Glutamatergic neuron (in vitro differentiated cells): ENCODE data around the gene WASF2. TPM values are rescaled to one million over a fixed set of nuclear protein-coding genes. Genes with fewer than 3 reads are reported as not detected.

Experiments
- DNase-seq: peaks from one replicate; pipeline ENCODE4 v3.0.0; 2022
- H3K27ac Mint-ChIP-seq: one replicate; pipeline ENCODE4 v1.8.0; 2020; ENCODE audit warnings: mild to moderate bottlenecking, mixed read lengths, inconsistent platforms; ENCODE audit not compliant: unreplicated experiment
- H3K27me3 Mint-ChIP-seq: one replicate; pipeline ENCODE4 v1.8.0; 2020; ENCODE audit warnings: mild to moderate bottlenecking, moderate library complexity, mixed read lengths, inconsistent platforms; ENCODE audit not compliant: unreplicated experiment
- H3K36me3 Mint-ChIP-seq: one replicate; pipeline ENCODE4 v1.8.0; 2020; ENCODE audit warnings: mild to moderate bottlenecking, mixed read lengths, inconsistent platforms; ENCODE audit not compliant: unreplicated experiment
- H3K4me1 Mint-ChIP-seq: one replicate; pipeline ENCODE4 v1.8.0; 2020; ENCODE audit warnings: mild to moderate bottlenecking, low read depth, mixed read lengths, inconsistent platforms; ENCODE audit not compliant: unreplicated experiment
- H3K4me3 Mint-ChIP-seq: one replicate; pipeline ENCODE4 v1.8.0; 2020; ENCODE audit warnings: mild to moderate bottlenecking, mixed read lengths, inconsistent platforms; ENCODE audit not compliant: unreplicated experiment
- H3K9me3 Mint-ChIP-seq: one replicate; pipeline ENCODE4 v1.8.0; 2020; ENCODE audit warnings: mild to moderate bottlenecking, moderate library complexity, mixed read lengths, inconsistent platforms; ENCODE audit not compliant: unreplicated experiment
- total RNA-seq: library from RNA; stranded (reverse); fragmentation: NEBNext Ultra II Directional; extraction: Animal tissue kit (Norgen Biotek cat#: 25700); gene quantifications from one replicate; pipeline ENCODE4 v1.2.1, GENCODE V29; 2021; ENCODE audit not compliant: unreplicated experiment
- TF ChIP-seq, protein P1 (sequence below): fragments of 200-600 bp; sonication (generic); IDR thresholded peaks from one replicate; pipeline ENCODE4 v1.5.0; 2021; ENCODE audit not compliant: partially characterized antibody, unreplicated experiment

Gene WASF2
- total RNA-seq, 1 donor from 2014 or later = 47.0 TPM

DNA sequence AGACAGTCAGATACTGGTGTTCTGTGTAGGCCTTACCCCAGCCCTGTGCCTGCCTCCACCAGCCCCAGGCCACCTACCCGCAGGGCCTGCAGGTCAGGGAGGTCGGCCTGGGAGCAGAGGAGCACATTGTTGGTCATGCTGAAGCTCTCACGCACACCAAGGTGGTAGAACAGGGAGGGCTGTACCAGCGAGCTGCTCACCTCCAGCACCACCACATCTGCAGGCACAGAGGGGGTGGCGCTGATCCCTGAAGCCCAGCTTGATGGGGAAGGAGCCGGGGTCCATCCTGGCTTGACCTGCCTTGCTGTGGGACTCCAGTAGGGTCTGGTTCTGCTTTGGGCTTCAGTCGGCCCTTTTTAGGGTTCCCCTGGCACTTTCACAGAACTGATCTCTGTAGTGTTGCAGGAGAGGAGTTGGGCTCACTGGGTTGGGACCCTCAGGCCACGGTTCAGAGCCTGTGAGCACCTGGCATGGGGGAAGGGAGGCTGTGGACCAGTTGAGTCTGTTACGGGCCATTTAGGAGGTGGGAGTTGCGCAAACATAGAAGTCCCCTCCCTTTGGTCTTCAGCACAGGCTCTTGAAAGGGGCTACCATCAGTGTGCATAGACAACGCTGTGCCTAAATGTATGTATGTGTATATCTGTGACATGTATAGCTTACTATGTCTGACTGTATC is 125.1 kb downstream of the WASF2 start:
- H3K27me3 Mint-ChIP-seq = peaks cover 9% of the 10 kb centered on the region
- no peaks in the 10 kb centered on the region for H3K36me3 Mint-ChIP-seq

DNA sequence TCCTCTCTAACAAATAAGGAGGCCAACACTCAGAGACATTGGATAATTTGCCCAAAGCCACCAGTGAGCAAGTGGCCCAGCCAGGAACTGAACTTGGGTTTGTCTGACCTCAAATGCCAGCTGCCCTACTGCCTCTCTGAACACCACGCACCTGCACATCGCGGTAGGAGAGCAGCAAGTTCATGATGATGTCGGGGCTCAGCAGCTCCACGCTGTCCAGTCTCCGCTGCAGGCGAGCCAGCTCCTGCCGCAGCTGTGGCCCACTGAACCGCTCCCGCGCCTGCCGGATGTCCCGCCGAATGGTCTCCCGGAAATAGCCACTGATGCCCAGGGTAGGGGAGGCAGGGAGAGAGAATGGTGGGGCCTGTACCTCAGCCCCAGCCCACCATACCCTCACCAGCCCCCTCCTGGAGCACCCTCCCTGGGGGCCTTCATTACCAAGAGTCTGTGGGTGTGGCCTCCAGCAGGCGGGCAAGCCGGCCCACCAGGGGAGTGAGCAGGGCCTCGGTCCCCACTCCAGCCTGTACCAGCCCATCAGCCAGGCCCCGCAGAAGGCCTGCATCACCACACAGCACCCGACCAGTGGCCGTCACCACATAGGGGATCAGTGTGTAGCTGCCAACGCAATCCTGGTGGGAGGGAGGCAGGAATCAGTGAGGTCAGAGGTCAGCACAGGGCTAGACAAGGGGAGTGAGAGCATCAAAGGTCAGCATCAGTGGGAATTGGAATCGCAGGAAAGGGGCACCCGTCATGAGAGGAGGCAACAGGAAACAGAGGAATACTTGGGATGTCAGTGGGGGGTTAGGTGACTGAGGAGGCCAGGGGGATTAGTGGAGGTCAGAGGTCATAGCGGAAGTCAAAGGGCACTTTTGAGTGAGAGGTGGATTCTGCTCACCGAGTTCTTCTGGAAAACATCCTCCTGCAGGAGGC is 125.9 kb downstream of the WASF2 start:
- Mint-ChIP-seq H3K27me3 (peaks cover 11% of the 10 kb centered on the region), H3K36me3 (no peaks in the 10 kb centered on the region), H3K9me3 (peaks cover 3% of the 10 kb centered on the region), H3K4me3 (no peak overlapping the region), H3K27ac (no peak overlapping the region), H3K4me1 (peaks cover 12% of the 10 kb centered on the region)
- TF ChIP-seq, protein P1, sequence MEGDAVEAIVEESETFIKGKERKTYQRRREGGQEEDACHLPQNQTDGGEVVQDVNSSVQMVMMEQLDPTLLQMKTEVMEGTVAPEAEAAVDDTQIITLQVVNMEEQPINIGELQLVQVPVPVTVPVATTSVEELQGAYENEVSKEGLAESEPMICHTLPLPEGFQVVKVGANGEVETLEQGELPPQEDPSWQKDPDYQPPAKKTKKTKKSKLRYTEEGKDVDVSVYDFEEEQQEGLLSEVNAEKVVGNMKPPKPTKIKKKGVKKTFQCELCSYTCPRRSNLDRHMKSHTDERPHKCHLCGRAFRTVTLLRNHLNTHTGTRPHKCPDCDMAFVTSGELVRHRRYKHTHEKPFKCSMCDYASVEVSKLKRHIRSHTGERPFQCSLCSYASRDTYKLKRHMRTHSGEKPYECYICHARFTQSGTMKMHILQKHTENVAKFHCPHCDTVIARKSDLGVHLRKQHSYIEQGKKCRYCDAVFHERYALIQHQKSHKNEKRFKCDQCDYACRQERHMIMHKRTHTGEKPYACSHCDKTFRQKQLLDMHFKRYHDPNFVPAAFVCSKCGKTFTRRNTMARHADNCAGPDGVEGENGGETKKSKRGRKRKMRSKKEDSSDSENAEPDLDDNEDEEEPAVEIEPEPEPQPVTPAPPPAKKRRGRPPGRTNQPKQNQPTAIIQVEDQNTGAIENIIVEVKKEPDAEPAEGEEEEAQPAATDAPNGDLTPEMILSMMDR = no peak
- DNase-seq = no peak

More for the DNA sequence above, 125.1 kb downstream of the WASF2 start:
- H3K9me3 Mint-ChIP-seq = peaks cover 2% of the 10 kb centered on the region
- peak overlapping the region; percentile 72 for H3K4me3 Mint-ChIP-seq
- H3K27ac Mint-ChIP-seq = no peak overlapping the region
- DNase-seq = no peak
- peaks cover 11% of the 10 kb centered on the region for H3K4me1 Mint-ChIP-seq
- TF ChIP-seq, protein P1 = no peak

DNA sequence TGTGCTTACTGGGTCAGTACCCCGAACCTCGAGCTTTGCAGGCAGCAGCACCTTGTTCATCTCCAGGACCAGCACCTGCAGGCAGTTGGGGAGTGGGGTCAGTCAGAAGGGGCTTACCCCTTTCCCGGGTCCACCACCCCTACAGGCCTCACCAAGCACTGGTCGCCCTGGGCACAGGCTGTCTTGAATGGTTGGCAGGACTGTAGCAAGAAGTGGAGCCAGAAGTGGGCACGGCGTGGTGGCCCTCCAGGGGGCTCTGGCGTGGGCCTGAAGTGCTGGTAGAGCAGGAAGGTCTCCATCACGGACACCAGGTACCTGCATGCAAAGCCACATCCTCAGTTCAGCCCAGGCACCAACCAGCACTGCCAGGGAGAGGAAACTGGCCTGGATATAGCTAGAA is 128.4 kb downstream of the WASF2 start:
- Mint-ChIP-seq H3K4me1 (peaks cover 12% of the 10 kb centered on the region), H3K36me3 (no peaks in the 10 kb centered on the region), H3K27me3 (peaks cover 11% of the 10 kb centered on the region), H3K27ac (no peak overlapping the region), H3K9me3 (peaks cover 7% of the 10 kb centered on the region), H3K4me3 (peak overlapping the region; percentile 42)
- TF ChIP-seq, protein P1 = no peak
- DNase-seq = no peak

DNA sequence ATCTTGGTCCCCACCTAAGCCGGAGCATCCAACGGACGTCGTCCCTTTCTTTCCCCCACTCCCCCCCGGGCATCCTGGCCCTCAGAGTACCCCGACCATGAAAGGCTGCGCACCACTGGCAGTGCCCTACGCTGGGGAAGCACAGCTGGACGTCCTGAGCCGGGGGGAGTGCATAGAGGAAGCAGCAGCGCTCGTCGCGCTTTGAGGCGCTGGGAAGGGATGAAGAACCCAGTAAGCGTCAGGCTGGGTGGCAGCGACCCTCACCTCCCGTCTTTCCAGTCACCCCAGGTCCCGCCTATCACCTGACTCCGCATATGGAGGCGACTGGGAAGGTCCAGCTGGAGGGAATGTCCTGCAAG is 128.9 kb downstream of the WASF2 start:
- no peak for DNase-seq
- H3K4me1 Mint-ChIP-seq = peaks cover 12% of the 10 kb centered on the region
- TF ChIP-seq, protein P1 = no peak
- H3K27me3 Mint-ChIP-seq = peaks cover 11% of the 10 kb centered on the region
- peak overlapping the region; percentile 42 for H3K4me3 Mint-ChIP-seq
- H3K36me3 Mint-ChIP-seq = no peaks in the 10 kb centered on the region
- no peak overlapping the region for H3K27ac Mint-ChIP-seq
- H3K9me3 Mint-ChIP-seq = peaks cover 7% of the 10 kb centered on the region
